ENCODE results near the gene SRGAP2B. TPM values are rescaled to one million over a fixed set of nuclear protein-coding genes. Genes with fewer than 3 reads are reported as not detected.

SRGAP2B gene
- total RNA-seq: 40.2 and 56.9 TPM in 2 replicates

DNA sequence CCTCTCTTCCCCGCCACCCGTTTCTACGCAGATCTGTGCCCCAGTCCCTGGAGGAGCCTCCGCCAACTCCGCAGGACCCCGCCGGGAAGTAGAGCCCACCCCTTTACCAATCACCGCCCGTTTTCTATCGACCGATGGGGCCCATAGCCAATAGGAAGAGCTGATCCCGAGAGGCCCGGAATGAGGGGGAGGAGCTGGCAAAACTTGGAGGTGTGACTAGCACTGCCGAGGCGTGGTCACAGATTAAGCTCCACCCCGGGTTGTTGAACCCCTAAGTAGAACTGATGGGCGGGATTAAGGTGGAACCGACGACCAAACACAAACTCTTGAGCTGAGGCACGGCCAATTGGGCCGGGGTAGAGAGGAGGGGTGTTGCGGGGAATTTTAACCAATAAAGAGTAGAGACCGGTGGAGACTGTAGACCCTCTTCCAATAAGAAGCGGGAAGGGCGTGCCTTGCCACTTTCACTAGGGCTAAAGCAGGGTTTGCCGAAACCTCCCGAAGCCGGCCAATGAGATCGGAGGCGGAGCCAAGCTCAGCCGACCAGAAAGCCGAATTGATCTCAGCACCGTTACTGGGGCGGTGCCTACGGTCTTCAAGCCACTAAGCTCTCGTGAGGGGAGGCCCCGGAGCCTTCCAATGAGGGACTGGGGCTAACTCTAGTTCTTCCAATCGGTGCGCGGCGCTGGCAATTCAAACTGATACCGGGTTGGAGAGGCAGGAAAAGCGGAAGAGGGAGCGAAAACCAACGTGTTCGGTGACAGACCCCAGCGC lies at the start of gene SRGAP2B, which contains the start of gene FAM72D:
Gene SRGAP2B, minus strand, starts transcription at position 45 of the 774 bp plus-strand sequence. CDS start 2,427 bp downstream, outside the sequence.
Gene FAM72D, plus strand, starts transcription at position 691 of the 774 bp plus-strand sequence. CDS start 874 bp downstream, outside the sequence.

Other genes starting within 250 kb of the SRGAP2B start
- gene FAM72D, start 646 bp upstream of the SRGAP2B start, total RNA-seq: 0.60 and 0.65 TPM in 2 replicates
- not detected in 2 replicates for gene PPIAL4D, start 146.8 kb upstream of the SRGAP2B start, total RNA-seq